ENCODE data around the gene ZNF664.

- TF ChIP-seq CTCF (IDR thresholded peaks at IDR 0.05 in 2 of 3, conservative IDR thresholded peaks at IDR 0.05 in 1 of 3; ENCODE audit: control insufficient read depth in 2 of 3, extremely low read depth in 1 of 3, insufficient read depth in 1 of 3, low read depth in 3 of 3, low read length in 3 of 3) (no peak), GABPA (IDR thresholded peaks at IDR 0.05; ENCODE audit: low read depth) (no peak), SMAD1 (IDR thresholded peaks at IDR 0.05; ENCODE audit: low read depth, partially characterized antibody) (no peak), EZH2 (IDR thresholded peaks at IDR 0.05; ENCODE audit: borderline replicate concordance, control insufficient read depth, low read depth, low read length) (no peak), SREBF2 (IDR thresholded peaks at IDR 0.05; ENCODE audit: low read length) (no peak), ZBTB40 (IDR thresholded peaks at IDR 0.05; ENCODE audit: borderline replicate concordance) (no peak), RAD21 (IDR thresholded peaks at IDR 0.05; ENCODE audit: insufficient read depth, low read depth, low read length) (no peak), NRF1 (conservative IDR thresholded peaks at IDR 0.05; ENCODE audit: low read depth, low read length) (no peak), YY1 (IDR thresholded peaks at IDR 0.05; ENCODE audit: low read depth, low read length) (no peak), ZNF217 (IDR thresholded peaks at IDR 0.05) (no peak), STAT3 (IDR thresholded peaks at IDR 0.05; ENCODE audit: low read depth, low read length) (no peak), RCOR1 (conservative IDR thresholded peaks at IDR 0.05; ENCODE audit: low read depth, low read length) (no peak), E4F1 (IDR thresholded peaks at IDR 0.05; ENCODE audit: borderline replicate concordance, partially characterized antibody) (no peak)
These were observed 39.8 kb upstream of the ZNF664 start for GRCh38 chr12:123933214-123933613.

All from GM12878 (cell line).